Measurements from ENCODE around the gene FLT3.
"Not testable (repeated sequence)": the region's sequence is repeated elsewhere in the genome, so short reads cannot be mapped to it uniquely, and the experiment has no call there.

FLT3 gene

DNA sequence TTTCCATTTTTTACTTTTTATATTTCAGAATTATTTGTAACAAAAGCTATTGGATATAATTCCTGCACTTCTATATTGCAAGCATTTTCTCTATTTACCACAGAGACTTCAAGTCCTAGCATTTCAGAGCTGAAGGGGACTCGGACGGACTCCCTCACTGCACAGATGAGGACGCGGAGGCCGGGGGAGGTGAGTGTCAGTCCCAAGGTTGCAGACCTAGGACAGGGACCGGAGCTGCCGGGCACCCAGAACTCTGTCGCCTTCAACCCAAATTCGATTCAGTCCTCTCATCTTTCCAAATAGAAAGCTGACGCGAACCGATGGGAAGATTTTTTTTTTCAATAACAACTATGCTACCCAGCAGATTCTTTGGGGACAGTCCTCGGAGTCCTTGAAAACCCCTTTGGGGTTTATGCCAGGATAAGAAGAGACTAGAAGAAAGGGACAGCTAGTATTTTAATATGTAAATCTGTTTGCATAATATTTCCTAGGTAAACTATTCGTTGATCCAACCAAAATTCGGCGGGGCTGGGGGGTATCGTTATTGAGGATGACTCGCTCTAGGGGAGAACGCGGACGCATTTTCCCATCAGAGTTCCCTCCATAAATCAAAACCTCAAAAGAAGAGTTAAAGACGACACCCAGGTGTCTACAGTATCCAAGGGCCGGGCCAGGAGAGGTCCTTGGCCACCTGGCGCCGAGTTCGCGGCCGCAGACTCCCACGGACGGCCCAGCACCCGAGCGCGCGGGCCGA, 803 bp downstream of the FLT3 start:
- DNase-seq = no peak

DNA sequence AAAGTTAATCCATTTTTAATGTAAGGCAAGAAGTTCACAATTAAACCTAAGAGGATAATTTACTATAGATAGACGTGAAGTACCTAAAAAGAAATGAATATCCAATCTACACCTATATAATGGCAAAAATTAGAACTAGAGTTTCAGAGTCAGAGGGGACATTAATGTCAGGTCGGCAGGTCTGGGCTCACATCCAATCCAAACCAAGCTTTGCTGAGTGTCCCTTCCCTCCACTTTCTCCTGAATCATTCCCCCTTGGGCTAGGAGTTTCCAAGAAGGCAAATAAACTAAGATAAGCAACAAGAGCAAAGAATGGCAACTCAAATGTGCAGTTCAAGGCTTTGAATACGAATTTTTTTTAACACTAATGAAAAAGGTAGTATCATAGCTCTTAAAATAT, 2.9 kb downstream of the FLT3 start:
- no peak for DNase-seq

DNA sequence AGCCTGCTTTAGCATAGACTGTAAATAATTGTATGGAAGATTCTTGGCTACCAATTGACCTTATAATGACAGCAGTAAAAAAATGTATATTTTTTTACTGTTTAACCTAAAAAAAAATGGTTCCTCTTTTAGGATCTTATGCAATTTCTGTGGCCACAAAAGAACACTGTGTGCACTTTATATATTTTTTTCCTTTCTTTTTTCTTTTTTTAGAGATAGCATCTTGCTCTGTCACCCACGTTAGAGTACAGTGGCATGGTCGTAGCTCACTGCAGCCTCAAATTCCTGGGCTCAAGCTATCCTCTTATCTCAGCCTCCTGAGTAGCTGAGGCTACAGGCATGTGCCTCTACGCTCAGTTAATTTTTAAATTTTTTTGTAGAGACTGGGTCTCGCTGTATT, 6.1 kb downstream of the FLT3 start:
- DNase-seq = peak in 1 of 2 donors; percentile 82

DNA sequence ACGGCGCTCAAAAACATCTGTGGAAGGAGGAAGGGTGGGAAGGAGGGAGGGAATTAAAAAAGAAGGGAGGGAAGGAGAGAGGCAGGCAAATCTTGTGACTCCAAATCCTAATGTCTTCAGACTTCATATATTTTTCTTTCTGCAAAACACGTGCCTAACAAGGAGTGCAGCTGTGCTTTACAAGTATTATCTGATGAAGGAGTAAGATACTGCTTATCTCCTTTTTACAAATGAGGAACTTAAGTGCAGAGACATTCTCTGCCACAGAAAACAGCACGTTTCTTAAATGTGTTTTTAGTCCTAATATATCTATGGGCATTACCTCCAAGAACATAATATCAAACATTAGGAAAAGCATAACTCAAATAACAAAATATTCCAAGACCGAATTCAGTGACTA, 6.5 kb downstream of the FLT3 start:
- DNase-seq = peak in 1 of 2 donors; percentile 52

GRCh38 chr13:28092431-28092830, 7.9 kb downstream of the FLT3 start:
- DNase-seq = no peak

GRCh38 chr13:28089065-28089464, 11.3 kb downstream of the FLT3 start:
- no peak for DNase-seq

GRCh38 chr13:28077820-28078219, 22.6 kb downstream of the FLT3 start:
- not testable (repeated sequence) for DNase-seq

GRCh38 chr13:28077231-28077630, 23.1 kb downstream of the FLT3 start:
- no peak for DNase-seq

DNA sequence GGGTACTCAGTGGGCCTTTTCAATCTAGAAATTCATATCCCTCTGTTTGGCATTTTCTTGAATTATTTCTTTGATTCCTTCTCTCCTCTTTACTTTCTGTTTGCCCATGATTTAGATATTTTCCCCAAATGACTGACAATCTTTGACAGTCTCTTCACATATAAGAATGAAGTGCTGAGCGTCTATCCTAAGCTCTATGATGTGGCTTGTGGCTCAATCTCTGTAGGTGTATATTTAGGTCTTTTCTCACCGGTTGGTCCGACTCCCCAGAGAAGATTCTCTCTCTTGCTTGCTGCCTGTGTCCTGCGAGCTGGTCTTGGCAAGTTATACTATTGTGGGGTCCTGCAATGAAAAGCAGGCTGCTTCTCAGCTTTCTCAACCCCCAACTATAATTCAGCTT, 29.0 kb downstream of the FLT3 start:
- DNase-seq = no peak

DNA sequence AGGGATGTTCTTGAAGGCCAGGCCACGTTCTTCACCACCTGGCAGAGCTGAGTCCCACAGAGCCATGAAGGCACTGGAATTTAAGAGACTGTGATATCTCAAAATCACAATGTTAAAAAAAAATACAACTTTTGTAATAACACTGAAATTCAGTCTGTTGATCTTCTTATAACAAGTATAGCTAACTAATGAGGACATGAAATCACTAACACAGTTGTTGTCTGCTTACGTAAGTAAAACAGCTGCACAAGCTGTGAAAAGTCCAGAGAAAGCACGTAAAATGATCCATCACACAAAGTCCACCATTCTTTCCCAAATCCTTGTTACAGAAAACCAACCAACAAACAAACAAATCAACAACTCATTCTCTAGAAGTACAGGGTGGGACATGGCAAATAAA, 32.9 kb downstream of the FLT3 start:
- DNase-seq = no peak

DNA sequence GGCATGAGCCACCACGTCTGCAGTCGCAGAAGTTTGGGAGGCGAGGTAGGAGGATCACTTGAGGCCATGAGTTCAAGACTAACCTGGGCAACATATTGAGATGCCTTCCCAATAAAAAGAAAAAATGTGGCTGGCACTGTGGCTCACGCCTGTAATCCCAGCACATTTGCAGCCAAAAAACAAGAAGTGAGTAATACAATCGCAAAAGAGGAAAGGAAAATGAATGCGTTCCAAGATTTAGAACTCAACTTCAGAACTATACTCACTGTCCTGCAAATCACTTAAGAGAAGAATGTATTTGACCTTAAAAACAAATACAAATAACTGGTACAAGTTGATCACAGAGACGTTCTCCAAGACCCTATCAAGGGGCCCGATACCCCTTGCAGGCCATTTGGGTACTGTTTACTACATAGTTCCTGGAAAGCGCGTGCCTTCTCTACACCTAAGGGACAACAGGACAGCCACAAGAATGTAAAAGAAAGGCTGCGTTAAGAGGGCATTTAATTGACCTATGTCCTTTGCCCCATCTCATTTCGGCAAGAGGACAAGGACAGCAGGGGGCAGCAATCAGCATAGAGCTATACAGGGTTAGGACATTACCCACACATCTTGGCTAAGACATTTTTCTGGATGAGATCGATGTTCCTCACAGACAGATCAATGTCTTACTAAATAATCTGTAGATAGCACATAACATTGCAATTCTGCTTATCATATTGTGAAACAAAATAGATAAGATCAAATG, 41.3 kb downstream of the FLT3 start:
- DNase-seq = peak in 1 of 2 donors; percentile 40

DNA sequence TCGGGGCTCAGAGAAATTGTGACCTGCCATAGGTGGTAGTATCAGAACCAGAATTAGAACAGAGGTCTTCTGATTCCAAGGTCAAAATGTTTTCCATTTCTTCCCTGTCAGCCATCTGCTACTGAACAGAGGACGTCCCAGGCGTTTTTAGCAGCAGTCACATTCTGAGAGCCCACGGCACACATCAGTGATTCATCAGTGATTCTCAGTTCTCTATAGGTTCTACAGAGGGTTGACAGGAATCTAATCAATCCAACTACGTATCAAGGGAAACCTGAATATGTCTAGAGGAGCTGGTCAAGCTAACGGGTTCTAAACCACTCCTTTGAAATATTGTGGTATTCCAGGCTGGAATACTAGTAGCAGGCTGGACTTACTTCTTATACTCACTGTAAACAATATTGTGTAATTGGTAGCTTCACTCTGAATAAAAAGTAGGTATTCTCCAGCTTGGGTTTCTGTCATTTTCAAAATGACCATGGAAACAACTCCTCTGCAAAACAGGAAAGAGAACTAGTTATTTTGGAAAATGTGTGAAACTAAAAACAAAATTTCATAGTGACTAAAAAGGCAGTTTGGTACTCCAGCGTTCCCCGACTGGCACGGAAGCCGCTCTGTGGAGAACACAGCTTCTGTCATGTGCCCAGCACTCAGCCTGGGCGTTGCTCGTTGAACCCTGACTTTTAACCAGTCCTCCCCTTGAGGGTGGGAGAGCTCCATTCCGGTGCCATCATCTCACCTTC, 43.2 kb downstream of the FLT3 start:
- DNase-seq = no peak

DNA sequence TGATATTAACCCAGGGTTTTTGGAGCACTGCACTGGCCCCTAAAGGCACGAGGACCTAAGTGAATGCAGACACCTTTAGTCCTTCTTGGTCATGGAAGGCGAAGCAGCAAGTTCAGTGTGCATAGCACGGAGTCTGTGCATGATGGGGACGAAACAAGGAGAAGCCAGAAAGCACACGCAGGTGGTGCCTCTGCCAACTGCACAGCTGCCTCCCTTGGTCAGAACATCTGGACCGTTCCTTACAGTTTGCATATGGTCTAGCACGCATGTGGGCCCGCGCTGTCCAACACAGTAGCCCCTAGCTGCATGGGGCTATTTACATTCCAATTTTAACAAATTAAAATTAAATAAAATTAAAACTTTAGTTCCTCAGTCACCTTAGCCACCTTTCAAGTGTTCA, 44.0 kb downstream of the FLT3 start:
- no peak for DNase-seq

GRCh38 chr13:28055357-28055756, 45.0 kb downstream of the FLT3 start:
- DNase-seq = no peak

DNA sequence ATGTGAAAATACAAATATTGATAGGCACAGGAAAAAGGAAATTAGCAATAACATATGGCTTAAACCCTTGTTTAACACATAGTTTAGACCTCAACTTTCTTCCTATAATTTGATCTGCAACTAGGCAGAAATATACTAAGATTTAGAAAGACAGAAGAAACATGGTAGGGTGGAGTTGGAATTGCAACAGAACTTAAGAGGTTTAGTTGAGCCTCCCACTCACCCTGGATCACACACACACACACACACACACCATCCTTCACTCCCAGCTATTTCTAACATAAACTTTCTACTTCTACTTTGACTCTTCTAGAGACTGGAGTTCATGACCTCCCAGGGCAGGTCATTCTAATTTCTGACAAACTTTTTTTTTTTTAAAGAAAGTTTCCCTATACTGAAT, 47.4 kb downstream of the FLT3 start:
- no peak for DNase-seq

- DNase-seq = no peak
Observed at GRCh38 chr13:28049880-28050875, 50.2 kb downstream of the FLT3 start.

DNA sequence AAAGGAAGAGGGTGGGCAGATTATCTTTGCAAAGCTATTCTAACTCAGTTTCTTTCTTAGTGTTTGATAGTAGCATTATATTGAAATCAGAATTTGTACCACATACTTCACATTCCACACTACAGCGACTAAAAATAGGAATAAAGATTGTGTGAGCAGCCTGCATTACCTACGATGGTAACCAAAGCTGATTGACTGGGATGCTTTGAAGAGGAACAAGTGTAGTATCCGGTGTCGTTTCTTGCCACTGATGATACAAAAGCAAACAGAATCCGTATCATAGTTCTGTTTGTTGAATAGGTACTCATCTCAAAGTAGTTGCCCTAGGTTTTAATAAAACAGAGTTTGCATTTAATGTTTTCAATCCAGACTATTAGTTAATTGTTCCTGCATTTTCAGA, 51.2 kb downstream of the FLT3 start:
- DNase-seq = no peak

DNA sequence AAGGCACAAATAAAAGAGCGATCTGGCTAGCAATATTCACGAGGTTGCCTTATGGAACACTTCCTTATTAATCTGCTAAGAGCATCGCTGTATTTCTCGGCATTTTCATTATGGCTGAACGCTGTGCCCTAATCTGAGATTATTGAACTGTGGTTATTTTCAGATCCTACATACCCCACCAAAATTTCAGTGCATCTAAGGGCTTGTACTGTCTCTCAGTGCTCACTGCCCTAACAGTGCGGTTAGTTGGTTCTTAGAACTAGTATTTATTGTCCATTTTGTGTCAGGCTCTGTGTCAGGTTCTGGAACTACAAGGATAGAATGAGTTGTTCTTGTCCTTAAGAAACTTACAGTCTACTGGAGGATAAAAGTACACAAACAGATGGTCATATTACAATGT, 51.6 kb downstream of the FLT3 start:
- DNase-seq = no peak

GRCh38 chr13:28047757-28048388, 52.5 kb downstream of the FLT3 start:
- DNase-seq = peak in 1 of 2 donors; percentile 90

- no peak for DNase-seq
Observed at GRCh38 chr13:28046981-28047380, 53.4 kb downstream of the FLT3 start.

GRCh38 chr13:28045861-28046260, 54.5 kb downstream of the FLT3 start:
- no peak for DNase-seq

- no peak for DNase-seq
Observed at GRCh38 chr13:28044608-28045007, 55.8 kb downstream of the FLT3 start.
